ENCODE measurements around the gene LIF.
"Not testable (repeated sequence)": the region's sequence is repeated elsewhere in the genome, so short reads cannot be mapped to it uniquely, and the experiment has no call there.

LIF gene

GRCh38 chr22:30204015-30204741 is 42.4 kb downstream of the LIF start:
- no peak for DNase-seq

GRCh38 chr22:30202531-30203006 is 44.0 kb downstream of the LIF start:
- no peak for DNase-seq

DNA sequence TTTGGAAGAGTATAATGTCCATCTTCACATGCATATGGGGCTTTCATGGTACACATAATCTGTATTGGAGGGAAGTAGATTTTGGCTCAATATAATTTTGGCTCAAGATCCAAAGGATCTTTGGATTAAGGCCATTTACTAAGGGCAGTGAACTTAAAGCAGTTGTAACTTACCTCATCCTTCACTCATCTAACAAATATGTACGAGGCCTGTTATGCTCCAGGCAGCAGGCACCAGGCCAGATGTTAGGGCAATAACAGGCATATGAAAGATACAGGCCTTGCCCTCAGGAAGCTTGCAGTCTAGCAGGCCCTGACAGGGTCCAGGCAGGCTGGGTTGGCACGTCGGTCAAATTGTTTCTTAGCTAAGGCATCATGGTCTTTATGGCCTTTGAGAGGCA is 44.6 kb downstream of the LIF start:
- no peak for DNase-seq

- not testable (repeated sequence) for DNase-seq
These were observed 45.7 kb downstream of the LIF start for GRCh38 chr22:30200905-30201304.

DNA sequence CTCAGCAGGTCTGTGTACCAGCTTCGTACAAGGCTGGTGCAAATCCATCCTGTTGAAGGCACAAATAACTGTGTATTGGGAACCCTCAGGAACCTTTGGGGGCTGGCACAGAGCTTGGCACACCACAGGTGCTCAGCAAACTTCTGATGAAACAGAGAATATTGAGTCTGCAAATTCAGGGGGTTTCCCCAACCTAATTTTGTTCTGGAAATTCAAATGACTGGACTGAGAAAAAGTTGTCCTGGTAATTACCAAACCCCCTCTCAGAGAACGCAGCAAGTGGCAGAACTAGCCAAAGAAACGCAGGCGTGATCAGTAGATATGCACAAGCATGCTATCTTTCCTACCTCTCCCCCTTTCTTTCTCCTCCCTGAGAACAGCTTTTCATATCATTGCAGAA is 47.6 kb downstream of the LIF start:
- DNase-seq = no peak

GRCh38 chr22:30198152-30198825 is 48.3 kb downstream of the LIF start:
- DNase-seq = no peak

DNA sequence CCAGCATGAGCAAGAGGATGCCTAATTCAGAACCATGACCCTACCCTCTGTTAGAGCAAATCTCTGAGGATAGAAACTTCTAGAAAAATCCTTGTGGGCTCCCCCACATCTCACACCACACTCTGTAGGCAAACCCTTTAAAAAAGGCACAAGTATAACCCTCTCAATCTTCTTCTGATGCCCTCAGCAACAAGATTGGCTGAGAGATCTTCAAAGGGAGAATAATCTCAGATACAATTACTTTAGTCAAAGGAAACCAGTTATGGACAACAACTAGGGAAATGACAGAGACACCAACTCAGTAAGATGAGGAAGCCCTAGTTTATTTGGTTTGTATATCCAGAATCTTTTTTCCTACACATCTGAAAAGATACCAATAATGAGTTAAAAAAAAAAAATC is 49.2 kb downstream of the LIF start:
- no peak for DNase-seq

DNA sequence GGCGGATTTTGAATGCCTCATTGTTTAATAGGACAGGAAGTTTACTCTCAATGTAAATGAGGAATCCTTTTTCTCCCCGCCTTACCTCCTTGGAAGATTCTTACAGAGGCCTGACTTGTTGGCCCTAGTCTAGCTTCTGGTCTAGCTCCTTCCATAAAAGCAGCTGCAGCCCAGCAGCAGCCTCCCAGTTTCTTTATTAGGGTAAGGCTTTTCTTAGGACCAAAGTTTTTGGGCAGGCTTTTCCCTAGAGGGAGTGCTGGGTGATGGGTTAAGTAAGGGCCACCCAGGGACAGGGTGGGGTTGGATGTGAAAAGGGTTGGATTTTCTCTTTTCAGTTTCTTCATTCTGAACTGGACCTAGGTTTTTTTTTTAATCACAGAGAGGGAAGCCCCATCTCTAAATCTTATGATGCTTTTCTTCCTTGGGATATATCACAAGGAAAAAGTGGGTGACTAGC is 49.7 kb downstream of the LIF start:
- DNase-seq = no peak

GRCh38 chr22:30196141-30196879 is 50.2 kb downstream of the LIF start:
- DNase-seq = peak; percentile 99

GRCh38 chr22:30195245-30196140 is 51.1 kb downstream of the LIF start:
- peak; percentile 62 for DNase-seq

DNA sequence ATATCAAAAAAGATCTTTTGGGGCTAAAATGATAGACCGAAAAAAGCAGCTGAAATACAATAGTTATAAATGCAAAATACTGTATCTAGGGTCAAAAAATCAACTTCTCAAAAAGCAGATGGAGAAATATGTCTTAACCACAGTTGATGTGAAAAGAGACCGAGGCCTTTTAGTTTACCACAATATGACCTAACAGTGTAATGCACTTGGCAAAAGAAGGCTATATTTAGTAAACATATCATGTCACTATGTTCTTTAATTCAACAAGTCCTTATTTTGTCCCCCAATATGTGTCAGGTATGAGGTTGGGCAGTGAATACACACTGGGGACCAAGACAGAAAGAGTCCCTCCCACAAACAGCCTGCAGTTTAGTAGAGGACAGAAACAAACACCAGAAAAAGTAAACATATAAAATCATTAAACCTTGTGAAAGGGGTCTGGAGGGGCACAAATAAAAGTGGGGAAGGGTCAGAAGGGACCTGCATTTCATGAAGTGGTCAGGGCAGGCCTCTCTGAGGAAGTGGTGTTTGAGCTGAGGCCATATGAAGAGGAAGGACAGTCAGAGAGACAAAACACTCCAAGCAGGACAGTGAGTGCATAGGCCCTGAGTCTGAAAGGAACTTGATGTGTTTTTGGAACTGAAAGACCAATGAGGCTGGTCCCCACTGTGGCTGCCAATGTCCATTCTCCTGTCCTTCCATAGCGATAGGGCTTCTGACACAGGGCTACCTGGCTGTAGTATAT is 53.4 kb downstream of the LIF start:
- DNase-seq = peak; percentile 72

GRCh38 chr22:30192427-30192826 is 54.1 kb downstream of the LIF start:
- DNase-seq = peak; percentile 53

GRCh38 chr22:30191040-30191701 is 55.4 kb downstream of the LIF start:
- no peak for DNase-seq

DNA sequence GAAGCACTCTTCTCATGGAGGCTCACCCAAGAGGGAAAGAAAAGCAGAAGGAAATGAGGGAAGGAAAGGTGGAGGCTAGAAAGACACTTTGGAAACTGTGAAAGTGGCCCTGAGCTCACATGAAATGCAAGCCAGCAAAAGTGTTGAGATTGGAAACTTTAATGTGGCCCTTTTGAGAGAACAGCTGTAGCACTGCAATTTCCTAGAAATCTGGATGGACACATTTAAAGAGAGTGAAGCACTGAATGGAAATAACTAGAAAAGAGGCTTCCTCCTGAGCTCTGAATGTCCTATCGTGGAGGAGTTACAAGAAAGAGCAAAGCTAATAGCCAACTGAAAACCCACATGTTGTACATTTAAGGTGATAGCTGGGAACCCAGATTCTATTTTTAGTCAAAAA is 56.0 kb downstream of the LIF start:
- no peak for DNase-seq
